ENCODE results near the gene TMTC1. TPM values are rescaled to one million over a fixed set of nuclear protein-coding genes. Genes with fewer than 3 reads are reported as not detected.
A peak's percentile ranks its signal among the peaks of the same experiment; 100 is the strongest.

The TMTC1 gene
- total and polyA plus RNA-seq, 9 of the 15 experiments (the other 6 are each of a cell fraction or from before 2014, with no cell fraction given), result under 0.01 to 0.18 (median 0.06) TPM; not detected in 2

DNA sequence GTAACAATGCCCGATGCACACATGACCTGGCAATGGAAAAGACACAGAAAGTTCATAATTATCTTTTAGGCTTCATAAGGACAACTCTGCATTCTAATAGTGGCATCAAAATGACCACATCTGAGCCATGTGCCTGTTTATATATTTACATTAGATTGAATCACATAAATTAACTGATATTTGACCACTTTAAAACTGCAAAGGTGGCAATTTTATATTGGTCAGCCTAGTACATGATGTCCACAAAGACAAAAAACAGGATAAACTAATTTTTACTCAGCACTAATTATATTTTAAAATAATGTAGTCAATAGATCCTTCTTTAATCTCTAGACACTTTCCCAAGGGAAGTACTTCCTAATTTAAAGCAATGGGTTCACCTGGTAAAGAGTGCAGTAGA is 274.2 kb downstream of the TMTC1 start:
- Histone ChIP-seq H3K4me3 (no peak overlapping the region), H3K9ac (ENCODE audit: insufficient read depth in 1 of 2, low read depth in 2 of 2, low read length in 2 of 2) (no peak overlapping the region), H3K79me2 (ENCODE audit: control insufficient read depth, insufficient read depth, low read length) (no peaks in the 10 kb centered on the region), H3K27me3 (ENCODE audit: control insufficient read depth in 2 of 2, insufficient read depth in 2 of 2, low read length in 2 of 2) (no peaks in the 10 kb centered on the region), H3K4me1 (replicated peaks in 1 of 2; ENCODE audit: control insufficient read depth in 2 of 2, insufficient read depth in 2 of 2, low read length in 2 of 2) (no peaks in the 10 kb centered on the region), H3K27ac (ENCODE audit: extremely low read depth, low read depth, low read length) (no peak overlapping the region), H4K20me1 (replicated peaks; ENCODE audit: control insufficient read depth, insufficient read depth, low read length) (no peaks in the 10 kb centered on the region), H3K9me3 (replicated peaks; ENCODE audit: control insufficient read depth, insufficient read depth, low read depth, low read length) (no peaks in the 10 kb centered on the region), H3K9me1 (ENCODE audit: control insufficient read depth, insufficient read depth, low read length) (no peaks in the 10 kb centered on the region), H3K36me3 (ENCODE audit: control insufficient read depth, insufficient read depth, low read length) (no peaks in the 10 kb centered on the region), H3K4me2 (ENCODE audit: insufficient read depth, low read length) (no peak overlapping the region), H2AFZ (ENCODE audit: low read depth, low read length) (no peak overlapping the region)
- no peak for TF ChIP-seq MCM2 (IDR thresholded peaks at IDR 0.05; ENCODE audit: low read depth)
- 0 out of 2 replicates have a peak, but pooled peaks have one; percentile 28 for TF ChIP-seq ZNF316 (IDR thresholded peaks at IDR 0.05)
- 0% methylated on average over 1 of the region's 1 CpG for WGBS (ENCODE audit: insufficient coverage, low coverage, missing lambda C conversion rate)
- ATAC-seq, result no peak
- in situ Hi-C loops (cut with MboI), result no loop called here
- no TSS peak for BruUV-seq (replicated peaks)
- POLR2A ChIA-PET, result no interaction called here
- intact Hi-C loops (cut with micrococcal nuclease), result no loop called here
- CTCF ChIA-PET (ENCODE audit: low intra/inter-chr PET ratio), result no interaction called here
- no peak for FAIRE-seq
- no peak for DNase-seq (ENCODE audit: extremely low read depth in 1 of 4, low spot score in 3 of 4)

DNA sequence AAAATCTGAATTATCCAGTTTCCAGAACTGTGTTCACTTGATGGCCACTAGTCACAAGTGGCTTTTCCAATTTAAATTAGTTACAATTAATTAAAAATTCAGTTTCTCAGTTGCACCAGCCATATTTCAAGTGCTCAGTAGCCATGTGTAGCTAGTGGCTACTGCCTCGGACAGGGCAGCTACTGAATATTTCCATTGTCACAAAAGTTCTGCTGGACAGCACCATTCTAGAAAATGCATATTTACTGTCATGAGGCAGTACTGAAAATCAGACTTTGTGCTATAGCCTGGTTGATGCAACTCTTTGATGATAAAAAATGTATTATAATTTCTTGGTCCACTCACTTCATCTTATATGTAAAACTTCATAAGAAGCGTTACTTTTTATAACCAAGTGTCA is 274.8 kb downstream of the TMTC1 start:
- Histone ChIP-seq H3K4me1 (replicated peaks in 1 of 2; ENCODE audit: control insufficient read depth in 2 of 2, insufficient read depth in 2 of 2, low read length in 2 of 2) (no peaks in the 10 kb centered on the region), H3K27me3 (ENCODE audit: control insufficient read depth in 2 of 2, insufficient read depth in 2 of 2, low read length in 2 of 2) (no peaks in the 10 kb centered on the region), H3K4me2 (ENCODE audit: insufficient read depth, low read length) (no peak overlapping the region), H4K20me1 (replicated peaks; ENCODE audit: control insufficient read depth, insufficient read depth, low read length) (no peaks in the 10 kb centered on the region), H3K36me3 (ENCODE audit: control insufficient read depth, insufficient read depth, low read length) (no peaks in the 10 kb centered on the region), H3K4me3 (no peak overlapping the region), H3K79me2 (ENCODE audit: control insufficient read depth, insufficient read depth, low read length) (no peaks in the 10 kb centered on the region), H2AFZ (ENCODE audit: low read depth, low read length) (no peak overlapping the region), H3K27ac (ENCODE audit: extremely low read depth, low read depth, low read length) (no peak overlapping the region), H3K9me1 (ENCODE audit: control insufficient read depth, insufficient read depth, low read length) (no peaks in the 10 kb centered on the region), H3K9ac (ENCODE audit: insufficient read depth in 1 of 2, low read depth in 2 of 2, low read length in 2 of 2) (no peak overlapping the region), H3K9me3 (replicated peaks; ENCODE audit: control insufficient read depth, insufficient read depth, low read depth, low read length) (no peaks in the 10 kb centered on the region)
- TF ChIP-seq, protein P1, sequence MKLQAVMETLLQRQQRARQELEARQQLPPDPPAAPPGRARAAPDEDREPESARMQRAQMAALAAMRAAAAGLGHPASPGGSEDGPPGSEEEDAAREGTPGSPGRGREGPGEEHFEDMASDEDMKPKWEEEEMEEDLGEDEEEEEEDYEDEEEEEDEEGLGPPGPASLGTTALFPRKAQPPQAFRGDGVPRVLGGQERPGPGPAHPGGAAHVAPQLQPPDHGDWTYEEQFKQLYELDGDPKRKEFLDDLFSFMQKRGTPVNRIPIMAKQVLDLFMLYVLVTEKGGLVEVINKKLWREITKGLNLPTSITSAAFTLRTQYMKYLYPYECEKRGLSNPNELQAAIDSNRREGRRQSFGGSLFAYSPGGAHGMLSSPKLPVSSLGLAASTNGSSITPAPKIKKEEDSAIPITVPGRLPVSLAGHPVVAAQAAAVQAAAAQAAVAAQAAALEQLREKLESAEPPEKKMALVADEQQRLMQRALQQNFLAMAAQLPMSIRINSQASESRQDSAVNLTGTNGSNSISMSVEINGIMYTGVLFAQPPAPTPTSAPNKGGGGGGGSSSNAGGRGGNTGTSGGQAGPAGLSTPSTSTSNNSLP (IDR thresholded peaks at IDR 0.05; ENCODE audit: borderline replicate concordance, low read depth, low read length), result no peak
- CTCF ChIA-PET (ENCODE audit: low intra/inter-chr PET ratio), result no interaction called here
- POLR2A ChIA-PET, result no interaction called here
- DNase-seq (ENCODE audit: extremely low read depth in 1 of 4, low spot score in 3 of 4), result no peak
- intact Hi-C loops (cut with micrococcal nuclease), result no loop called here
- no peak for FAIRE-seq
- in situ Hi-C loops (cut with MboI), result no loop called here
- WGBS (ENCODE audit: insufficient coverage, low coverage, missing lambda C conversion rate), result 0% methylated on average over 2 of the region's 2 CpGs
- BruUV-seq (replicated peaks), result no TSS peak
- no peak for ATAC-seq

Measured in K562 (cell line).